HG02759 (cell line): Measurements from ENCODE around the gene THRB.

Experiments used
- ATAC-seq: cut with Tn5 transposase; IDR thresholded peaks from one replicate; pipeline ENCODE4 v1.9.1; 2021; ENCODE audit warnings: mild to moderate bottlenecking, moderate library complexity; ENCODE audit not compliant: unreplicated experiment

Gene THRB

GRCh38 chr3:24240306-24240705, 254.3 kb downstream of the THRB start:
- ATAC-seq = no peak

- peak; percentile 86 for ATAC-seq
Observed at GRCh38 chr3:24237971-24238706, 256.5 kb downstream of the THRB start.

- ATAC-seq = no peak
Observed at GRCh38 chr3:24235121-24235520, 259.5 kb downstream of the THRB start.

GRCh38 chr3:24232784-24233183, 261.9 kb downstream of the THRB start:
- ATAC-seq = no peak

GRCh38 chr3:24229468-24230221, 265.0 kb downstream of the THRB start:
- no peak for ATAC-seq

GRCh38 chr3:24227635-24228034, 267.0 kb downstream of the THRB start:
- no peak for ATAC-seq

- ATAC-seq = no peak
Observed at GRCh38 chr3:24226397-24226796, 268.3 kb downstream of the THRB start.

- no peak for ATAC-seq
Observed at GRCh38 chr3:24225385-24225950, 269.2 kb downstream of the THRB start.

- ATAC-seq = no peak
Observed at GRCh38 chr3:24224666-24225384, 269.8 kb downstream of the THRB start.

- ATAC-seq = no peak
Observed at GRCh38 chr3:24222165-24222805, 272.4 kb downstream of the THRB start.

GRCh38 chr3:24220859-24221657, 273.6 kb downstream of the THRB start:
- peak; percentile 40 for ATAC-seq

GRCh38 chr3:24215502-24215901, 279.1 kb downstream of the THRB start:
- no peak for ATAC-seq

GRCh38 chr3:24211381-24211780, 283.3 kb downstream of the THRB start:
- no peak for ATAC-seq

- ATAC-seq = no peak
Observed at GRCh38 chr3:24202071-24202470, 292.6 kb downstream of the THRB start.

- ATAC-seq = no peak
Observed at GRCh38 chr3:24201301-24201700, 293.3 kb downstream of the THRB start.

- ATAC-seq = no peak
Observed at GRCh38 chr3:24199775-24200247, 294.8 kb downstream of the THRB start.

- no peak for ATAC-seq
Observed at GRCh38 chr3:24199300-24199699, 295.4 kb downstream of the THRB start.

- ATAC-seq = no peak
Observed at GRCh38 chr3:24198728-24199127, 295.9 kb downstream of the THRB start.

GRCh38 chr3:24197809-24198208, 296.8 kb downstream of the THRB start:
- no peak for ATAC-seq

GRCh38 chr3:24196526-24196925, 298.1 kb downstream of the THRB start:
- no peak for ATAC-seq
